Tibial nerve (tissue), 4 donors: ENCODE measurements around the gene EML1. TPM values are rescaled to one million over a fixed set of nuclear protein-coding genes. Genes with fewer than 3 reads are reported as not detected.
"Not testable (repeated sequence)": the region's sequence is repeated elsewhere in the genome, so short reads cannot be mapped to it uniquely, and the experiment has no call there.

Experiments
- DNase-seq, 2 donors: peaks; one replicate each; pipeline ENCODE4 v3.0.0-alpha.2; 2019; ENCODE audit warnings: low spot score in 2 of 2
- H3K27ac ChIP-seq, 4 donors: fragments of 200-600 bp; sonication (generic) in 3 of 4; one replicate each; pipeline ENCODE4 v1.5.1; 2017 to 2019; ENCODE audit warnings: mild to moderate bottlenecking in 1 of 4
- H3K27me3 ChIP-seq, 2 donors: fragments of 200-600 bp; sonication (generic) in 1 of 2; one replicate each; pipeline versions ENCODE4 v1.5.1 to v1.6.0; 2017 to 2019
- H3K36me3 ChIP-seq, 3 donors: fragments of 200-600 bp; sonication (generic); one replicate each; pipeline ENCODE4 v1.5.1; 2018 to 2019
- H3K4me1 ChIP-seq, 4 donors: fragments of 200-600 bp; sonication (generic) in 3 of 4; one replicate each; pipeline ENCODE4 v1.5.1; 2017 to 2019
- H3K4me3 ChIP-seq, 4 donors: fragments of 200-600 bp; sonication (generic) in 3 of 4; one replicate each; pipeline ENCODE4 v1.5.1; 2017 to 2019; ENCODE audit warnings: mild to moderate bottlenecking in 1 of 4, moderate library complexity in 1 of 4
- H3K9me3 ChIP-seq, 4 donors: fragments of 200-600 bp; sonication (generic) in 3 of 4; one replicate each; pipeline ENCODE4 v1.5.1; 2017 to 2019
- EP300 ChIP-seq, 2 donors: sonication (generic); formaldehyde crosslinking; IDR thresholded peaks; one replicate each; pipeline ENCODE4 v1.6.1; 2017; ENCODE audit warnings: antibody characterized with exemption in 2 of 2, mild to moderate bottlenecking in 1 of 2
- POLR2A ChIP-seq, 2 donors: fragments of 450-650 bp; IDR thresholded peaks; one replicate each; pipeline ENCODE4 v1.6.1; 2017; ENCODE audit warnings: antibody characterized with exemption in 2 of 2, mild to moderate bottlenecking in 2 of 2, moderate library complexity in 2 of 2
- WGBS, 2 donors: methylation state at CpG; one replicate each; pipeline ENCODE4 v1.1.5; 2018; 5-methylcytosine and 5-hydroxymethylcytosine counted together
- total RNA-seq, 4 donors: library from RNA; depleted of rRNA; stranded (reverse); fragments of >200 nt; gene quantifications; one replicate each; pipeline ENCODE4 v1.1.0, GENCODE V29; 2016
- TF ChIP-seq, protein P1 (sequence below), 5 experiments: fragments of 200-600 bp in 3 of 5; fragments of 450-650 bp in 2 of 5; sonication (generic) in 3 of 5; IDR thresholded peaks; one replicate each; pipeline ENCODE4 v1.5.1; 2016 to 2019; ENCODE audit warnings: antibody characterized with exemption in 5 of 5, mild to moderate bottlenecking in 3 of 5, moderate library complexity in 2 of 5

The EML1 gene
- total RNA-seq, 4 donors from 2014 or later: 32.4 to 82.8 (median 55.2) TPM

DNA sequence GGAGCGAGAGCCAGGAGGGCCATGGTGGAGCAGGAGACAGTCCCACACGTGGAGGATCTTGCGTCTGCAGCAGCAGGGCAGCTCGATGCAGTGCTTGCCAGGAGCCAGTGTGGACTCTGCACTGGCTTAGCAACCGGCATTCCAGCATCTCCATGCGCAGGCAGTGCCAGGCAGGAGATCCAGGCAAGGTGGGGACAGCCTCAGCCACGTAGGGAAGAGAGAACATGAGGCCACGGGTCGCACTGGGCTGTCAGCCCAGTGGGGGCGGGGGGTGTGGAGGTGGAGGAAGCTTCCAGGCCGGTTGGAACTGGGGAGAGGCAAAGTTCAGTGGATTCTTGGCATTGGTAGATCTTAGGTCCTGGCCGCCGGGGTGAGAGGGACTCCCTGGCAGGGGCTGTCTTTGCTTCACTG lies 151.0 kb downstream of the EML1 start:
- peaks cover 0 to 47% (median 0%) of the 10 kb centered on the region in 3 donors for H3K36me3 ChIP-seq
- no peak for DNase-seq
- no peaks in the 10 kb centered on the region for H3K27me3 ChIP-seq
- TF ChIP-seq POLR2A (IDR thresholded peaks at IDR 0.05): no peak
- TF ChIP-seq, protein P1, sequence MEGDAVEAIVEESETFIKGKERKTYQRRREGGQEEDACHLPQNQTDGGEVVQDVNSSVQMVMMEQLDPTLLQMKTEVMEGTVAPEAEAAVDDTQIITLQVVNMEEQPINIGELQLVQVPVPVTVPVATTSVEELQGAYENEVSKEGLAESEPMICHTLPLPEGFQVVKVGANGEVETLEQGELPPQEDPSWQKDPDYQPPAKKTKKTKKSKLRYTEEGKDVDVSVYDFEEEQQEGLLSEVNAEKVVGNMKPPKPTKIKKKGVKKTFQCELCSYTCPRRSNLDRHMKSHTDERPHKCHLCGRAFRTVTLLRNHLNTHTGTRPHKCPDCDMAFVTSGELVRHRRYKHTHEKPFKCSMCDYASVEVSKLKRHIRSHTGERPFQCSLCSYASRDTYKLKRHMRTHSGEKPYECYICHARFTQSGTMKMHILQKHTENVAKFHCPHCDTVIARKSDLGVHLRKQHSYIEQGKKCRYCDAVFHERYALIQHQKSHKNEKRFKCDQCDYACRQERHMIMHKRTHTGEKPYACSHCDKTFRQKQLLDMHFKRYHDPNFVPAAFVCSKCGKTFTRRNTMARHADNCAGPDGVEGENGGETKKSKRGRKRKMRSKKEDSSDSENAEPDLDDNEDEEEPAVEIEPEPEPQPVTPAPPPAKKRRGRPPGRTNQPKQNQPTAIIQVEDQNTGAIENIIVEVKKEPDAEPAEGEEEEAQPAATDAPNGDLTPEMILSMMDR (IDR thresholded peaks at IDR 0.05): no peak
- TF ChIP-seq EP300 (IDR thresholded peaks at IDR 0.05): no peak
- no peaks in the 10 kb centered on the region for H3K9me3 ChIP-seq
- 61 to 62% methylated on average over 12 to 13 of the region's 13 CpGs for WGBS, 2 donors
- peaks cover 0 to 17% (median 4%) of the 10 kb centered on the region in 4 donors for H3K4me1 ChIP-seq
- no peak overlapping the region for H3K27ac ChIP-seq
- no peak overlapping the region for H3K4me3 ChIP-seq

DNA sequence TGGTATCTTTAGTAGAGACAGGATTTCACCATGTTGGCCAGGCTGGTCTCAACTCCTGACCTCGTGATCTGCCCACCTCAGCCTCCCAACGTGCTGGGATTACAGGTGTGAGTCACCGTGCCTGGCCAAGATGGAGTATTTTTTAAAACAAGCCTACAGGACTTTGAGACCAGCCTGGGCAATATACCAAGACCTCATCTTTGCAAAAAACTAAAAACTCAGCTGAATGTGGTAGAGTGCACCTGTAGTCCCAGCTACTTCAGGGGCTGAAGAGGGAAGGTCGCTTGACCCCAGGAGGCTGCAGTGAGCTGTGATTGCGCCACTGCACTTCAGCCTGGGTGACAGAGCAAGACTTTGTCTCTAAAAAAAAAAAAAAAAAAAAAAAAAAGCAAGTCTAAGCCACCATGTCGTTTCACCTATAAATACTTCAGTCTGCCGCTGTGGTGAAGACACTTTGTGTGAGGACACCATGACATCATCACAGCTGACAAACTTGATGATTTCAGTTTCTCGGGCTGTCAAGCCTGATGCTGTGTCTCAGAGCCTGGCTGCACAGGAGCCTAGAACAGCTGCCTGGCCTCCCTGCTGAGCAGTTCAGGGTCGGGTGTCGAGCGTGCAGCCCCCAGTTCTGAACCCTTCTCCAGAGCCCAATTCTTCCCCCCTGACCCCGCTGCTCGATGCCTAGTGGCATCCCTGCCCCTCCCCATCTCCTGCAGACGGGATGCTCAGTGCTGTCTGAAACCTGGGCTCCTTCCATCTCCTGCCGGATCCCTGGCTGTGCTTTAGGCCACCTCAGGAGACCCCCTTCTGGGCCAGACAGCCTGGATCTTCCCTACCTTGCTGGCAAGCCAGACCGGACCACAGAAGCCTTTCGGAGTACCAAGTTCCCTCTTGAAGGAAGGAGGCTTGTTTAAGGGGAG lies 152.8 kb downstream of the EML1 start:
- DNase-seq: no peak
- Histone ChIP-seq H3K4me1 (peaks cover 0 to 20% (median 4%) of the 10 kb centered on the region in 4 donors), H3K36me3 (peaks cover 0 to 30% (median 0%) of the 10 kb centered on the region in 3 donors), H3K27ac (no peak overlapping the region), H3K9me3 (no peaks in the 10 kb centered on the region), H3K4me3 (no peak overlapping the region), H3K27me3 (no peaks in the 10 kb centered on the region)
- 56 to 78% methylated on average over 14 to 17 of the region's 17 CpGs for WGBS, 2 donors
- TF ChIP-seq, protein P1 (IDR thresholded peaks at IDR 0.05): no peak
- TF ChIP-seq EP300 (IDR thresholded peaks at IDR 0.05): no peak

DNA sequence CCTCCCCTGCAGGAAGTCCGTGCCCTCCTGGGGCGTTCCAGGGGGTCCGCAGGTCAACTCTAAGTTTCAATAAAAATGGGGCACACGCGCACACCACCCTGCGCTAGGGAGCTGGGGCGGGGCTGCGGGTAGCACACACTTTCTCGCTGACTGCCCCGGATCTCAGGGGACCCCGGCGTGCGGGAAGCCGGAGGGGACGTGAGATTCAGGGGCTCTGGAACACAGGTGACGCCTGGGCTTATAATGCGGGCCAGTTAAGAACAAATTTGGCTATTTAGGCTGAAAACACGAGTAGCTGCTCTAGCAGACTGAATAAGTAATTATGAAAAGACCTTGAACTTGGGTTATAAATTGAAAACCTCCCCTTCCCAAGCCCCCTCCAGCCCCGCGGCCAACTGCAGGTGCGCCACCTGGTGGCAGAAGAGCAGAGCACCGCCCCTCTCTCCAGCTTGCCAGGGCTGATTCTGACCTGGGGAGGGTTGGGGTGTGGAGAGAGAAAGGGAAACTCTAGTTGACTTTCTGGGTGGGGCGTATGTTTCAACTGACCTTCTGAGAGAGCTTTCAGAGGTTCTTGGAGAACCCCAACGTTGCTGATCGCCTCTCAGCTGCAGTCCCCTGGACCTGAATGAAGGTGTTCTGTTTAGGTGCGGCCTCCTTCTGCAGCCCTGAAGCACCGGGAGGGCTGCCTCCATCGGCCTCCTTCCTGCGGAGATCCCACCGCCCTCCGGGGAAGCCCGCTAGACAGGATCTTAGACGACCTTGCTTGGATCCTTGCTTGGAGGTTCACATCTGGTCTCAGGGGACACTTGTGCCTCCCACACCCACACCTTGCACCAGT lies 153.7 kb downstream of the EML1 start:
- WGBS, 2 donors: 30 to 34% methylated on average over 32 to 33 of the region's 33 CpGs
- TF ChIP-seq, protein P1 (IDR thresholded peaks at IDR 0.05): peak; percentile 61 to 91 (median 79)
- no peak for TF ChIP-seq POLR2A (IDR thresholded peaks at IDR 0.05)
- Histone ChIP-seq H3K36me3 (peaks cover 0 to 23% (median 0%) of the 10 kb centered on the region in 3 donors), H3K9me3 (no peaks in the 10 kb centered on the region), H3K27me3 (no peaks in the 10 kb centered on the region), H3K4me3 (peak overlapping the region in 1 of 4 donors; percentile 12), H3K27ac (no peak overlapping the region), H3K4me1 (peaks cover 0 to 20% (median 4%) of the 10 kb centered on the region in 4 donors)
- no peak for DNase-seq

DNA sequence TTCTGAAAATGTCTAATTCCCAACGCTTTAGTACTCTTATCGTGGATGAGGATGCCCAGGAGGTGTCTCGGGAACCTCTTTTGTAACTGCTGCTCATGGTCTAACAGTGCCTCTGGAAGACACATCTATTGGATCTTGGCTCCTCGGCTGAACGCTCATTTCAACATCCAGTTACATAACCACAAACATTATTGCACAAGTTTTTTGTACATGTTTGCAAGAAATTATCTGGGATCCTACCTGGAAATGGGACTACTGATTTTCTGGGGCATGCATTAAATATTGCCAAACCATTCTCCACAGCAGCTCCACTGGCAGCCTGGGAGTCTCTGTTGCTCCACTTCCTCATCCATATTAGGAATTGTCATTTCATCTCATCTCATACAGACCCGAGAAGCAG lies 154.5 kb downstream of the EML1 start:
- peaks cover 0 to 20% (median 4%) of the 10 kb centered on the region in 4 donors for H3K4me1 ChIP-seq
- no peaks in the 10 kb centered on the region for H3K27me3 ChIP-seq
- H3K4me3 ChIP-seq: no peak overlapping the region
- peaks cover 0 to 15% (median 0%) of the 10 kb centered on the region in 3 donors for H3K36me3 ChIP-seq
- no peak overlapping the region for H3K27ac ChIP-seq
- peak in 1 of 2 donors; percentile 37 for DNase-seq
- no peaks in the 10 kb centered on the region for H3K9me3 ChIP-seq
- TF ChIP-seq EP300 (IDR thresholded peaks at IDR 0.05) (peak in 1 of 2 donors; percentile 63), POLR2A (IDR thresholded peaks at IDR 0.05) (no peak)
- TF ChIP-seq, protein P1 (IDR thresholded peaks at IDR 0.05): no peak
- 69 to 78% methylated on average over 6 of the region's 6 CpGs for WGBS, 2 donors

DNA sequence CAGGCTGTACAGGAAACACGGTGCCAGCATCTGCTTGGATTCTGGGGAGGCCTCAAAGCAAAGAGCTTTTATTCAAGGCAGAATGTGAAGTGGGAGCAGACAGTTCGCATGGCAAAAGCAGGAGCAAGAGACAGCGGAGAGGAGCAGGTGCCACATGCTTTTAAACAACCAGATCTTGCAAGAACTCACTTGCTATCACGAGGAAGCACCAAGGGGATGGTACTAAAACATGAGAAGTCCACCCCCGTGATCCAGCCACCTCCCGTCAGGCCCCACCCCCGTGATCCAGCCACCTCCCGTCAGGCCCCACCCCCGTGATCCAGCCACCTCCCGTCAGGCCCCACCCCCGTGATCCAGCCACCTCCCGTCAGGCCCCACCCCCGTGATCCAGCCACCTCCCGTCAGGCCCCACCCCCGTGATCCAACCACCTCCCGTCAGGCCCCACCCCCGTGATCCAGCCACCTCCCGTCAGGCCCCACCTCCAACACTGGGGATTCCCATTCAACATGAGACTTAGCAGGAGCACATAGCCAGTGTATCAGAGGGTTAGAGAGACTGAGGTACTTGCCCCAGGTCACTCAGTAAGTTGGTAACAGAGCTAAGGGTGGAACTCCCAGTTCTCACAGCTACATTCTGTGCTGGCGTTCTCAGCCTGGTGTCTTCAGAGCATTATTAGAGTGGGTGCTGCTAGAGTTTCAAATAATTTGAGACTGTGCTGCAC lies 156.0 kb downstream of the EML1 start:
- H3K27me3 ChIP-seq, DNase-seq, H3K27ac ChIP-seq, H3K4me3 ChIP-seq, H3K36me3 ChIP-seq, H3K9me3 ChIP-seq: not testable (repeated sequence)
- H3K4me1 ChIP-seq: peaks cover 0 to 20% (median 4%) of the 10 kb centered on the region in 4 donors
- WGBS, 2 donors: 37 to 42% methylated on average over 8 to 13 of the region's 19 CpGs
